GM23338 (cell line): ENCODE results near the gene FN3KRP. TPM values are rescaled to one million over a fixed set of nuclear protein-coding genes. Genes with fewer than 3 reads are reported as not detected.

Source experiments
- ATAC-seq: fragments of 200-7000 bp; cut with Tn5 transposase; 3 replicates; pipeline ENCODE4 v1.9.1; 2020
- DNase-seq: peaks from one replicate; pipeline ENCODE4 v3.0.0-alpha.2; 2015; ENCODE audit warnings: low spot score
- H2AFZ ChIP-seq: fragments of 200-600 bp; sonication (generic); 2 replicates; pipeline ENCODE4 v1.8.0; 2016; ENCODE audit warnings: antibody characterized with exemption, mild to moderate bottlenecking, moderate library complexity
- H3F3A ChIP-seq: fragments of 200-600 bp; sonication (generic); replicated peaks from 2 replicates; pipeline ENCODE4 v1.8.0; 2017; ENCODE audit warnings: antibody characterized with exemption, mixed run types, low read depth
- H3K27ac ChIP-seq: fragments of 200-600 bp; sonication (generic); 2 replicates; pipeline ENCODE4 v1.6.1; 2016; ENCODE audit warnings: low read depth
- H3K27me3 ChIP-seq: fragments of 200-600 bp; sonication (generic); 2 replicates; pipeline ENCODE4 v1.8.0; 2016; ENCODE audit warnings: mild to moderate bottlenecking, mixed run types, moderate library complexity; ENCODE audit not compliant: insufficient read depth
- H3K36me3 ChIP-seq: fragments of 200-600 bp; sonication (generic); 2 replicates; pipeline ENCODE4 v1.8.0; 2016; ENCODE audit warnings: mild to moderate bottlenecking; ENCODE audit not compliant: insufficient read depth
- H3K4me1 ChIP-seq: fragments of 200-600 bp; sonication (generic); 2 replicates; pipeline ENCODE4 v1.8.0; 2016; ENCODE audit warnings: mild to moderate bottlenecking, moderate library complexity; ENCODE audit not compliant: insufficient read depth
- H3K4me2 ChIP-seq: fragments of 200-600 bp; sonication (generic); 2 replicates; pipeline ENCODE4 v1.7.1; 2017; ENCODE audit warnings: mixed run types
- H3K4me3 ChIP-seq: fragments of 200-600 bp; sonication (generic); 2 replicates; pipeline ENCODE4 v1.6.1; 2016; ENCODE audit warnings: mixed run types
- H3K79me2 ChIP-seq: fragments of 200-600 bp; sonication (generic); replicated peaks from 2 replicates; pipeline ENCODE4 v1.8.0; 2017; ENCODE audit warnings: mild to moderate bottlenecking; ENCODE audit not compliant: insufficient read depth
- H3K9me2 ChIP-seq: fragments of 200-600 bp; sonication (generic); 2 replicates; pipeline ENCODE4 v1.8.0; 2017; ENCODE audit not compliant: insufficient read depth
- H4K20me1 ChIP-seq: fragments of 200-600 bp; sonication (generic); replicated peaks from 2 replicates; pipeline ENCODE4 v1.8.0; 2017; ENCODE audit warnings: mild to moderate bottlenecking; ENCODE audit not compliant: insufficient read depth
- H3K27ac Mint-ChIP-seq: 2 replicates; pipeline ENCODE4 v1.8.0; 2020; ENCODE audit warnings: inconsistent platforms, mild to moderate bottlenecking, moderate library complexity, mixed read lengths
- H3K27me3 Mint-ChIP-seq: 3 replicates; pipeline ENCODE4 v1.8.0; 2022; ENCODE audit warnings: low read depth, mild to moderate bottlenecking, moderate library complexity, mixed read lengths, inconsistent platforms; ENCODE audit not compliant: insufficient read depth, poor library complexity
- H3K36me3 Mint-ChIP-seq: 3 replicates; pipeline ENCODE4 v1.8.0; 2021; ENCODE audit warnings: low read depth, mild to moderate bottlenecking, inconsistent platforms, moderate library complexity, mixed read lengths
- H3K4me1 Mint-ChIP-seq: 3 replicates; pipeline ENCODE4 v1.8.0; 2020; ENCODE audit warnings: mild to moderate bottlenecking, inconsistent platforms, mixed read lengths
- H3K4me3 Mint-ChIP-seq: 3 replicates; pipeline ENCODE4 v1.8.0; 2021; ENCODE audit warnings: moderate library complexity, mild to moderate bottlenecking, inconsistent platforms, mixed read lengths
- H3K9me3 Mint-ChIP-seq: 3 replicates; pipeline ENCODE4 v1.8.0; 2020; ENCODE audit warnings: moderate library complexity, mild to moderate bottlenecking, inconsistent platforms, mixed read lengths
- JUNB ChIP-seq: IDR thresholded peaks from one replicate; pipeline ENCODE4 v1.6.1; 2016; ENCODE audit warnings: antibody characterized with exemption; ENCODE audit not compliant: unreplicated experiment
- POLR2AphosphoS5 ChIP-seq: IDR thresholded peaks from 2 replicates; pipeline ENCODE4 v1.6.1; 2016; ENCODE audit warnings: antibody characterized with exemption, low read depth
- STAT1 ChIP-seq: IDR thresholded peaks from one replicate; pipeline ENCODE4 v1.6.1; 2016; ENCODE audit warnings: antibody characterized with exemption; ENCODE audit not compliant: unreplicated experiment
- ZNF114 ChIP-seq: fragments of 250-450 bp; sonication (Bioruptor Pico); IDR thresholded peaks from 2 replicates; pipeline ENCODE4 v1.5.0; 2020; ENCODE audit warnings: mild to moderate bottlenecking, moderate library complexity
- ZNF331 ChIP-seq: fragments of 250-450 bp; sonication (Bioruptor Pico); IDR thresholded peaks from 2 replicates; pipeline ENCODE4 v1.5.0; 2020; ENCODE audit warnings: low read depth, mild to moderate bottlenecking, moderate library complexity
- polyA plus RNA-seq: library from polyadenylated mRNA; unstranded; fragments of >200 nt; fragmentation: Nextera tagmentation; extraction: Ambion mirVana; gene quantifications from 2 replicates; pipeline ENCODE4 v1.2.1, GENCODE V29; 2016
- total RNA-seq: library from RNA; depleted of rRNA; stranded (reverse); fragments of >200 nt; shearing (Covaris generic); gene quantifications from 2 replicates; pipeline ENCODE4 v1.2.3, GENCODE V29; 2014
- TF ChIP-seq, protein P1 (sequence below): fragments of 250-450 bp; sonication (Bioruptor Pico); IDR thresholded peaks from 2 replicates; pipeline ENCODE4 v1.5.0; 2020; ENCODE audit warnings: mild to moderate bottlenecking, moderate library complexity
- TF ChIP-seq, protein P2 (sequence below), 2 experiments: fragments of 200-600 bp in 1 of 2; sonication (generic) in 1 of 2; conservative IDR thresholded peaks; 2 replicates each; pipeline versions ENCODE4 v1.5.1 to v1.6.1; 2016 to 2017; ENCODE audit warnings: antibody characterized with exemption in 2 of 2, low read depth in 2 of 2, mild to moderate bottlenecking in 2 of 2, moderate library complexity in 1 of 2

The FN3KRP gene
- total and polyA plus RNA-seq, 2 experiments from 2014 or later = 15.9 to 16.7 TPM

GRCh38 chr17:82692268-82692667 lies 24.2 kb upstream of the FN3KRP start:
- H2AFZ ChIP-seq = no peak overlapping the region
- no peak overlapping the region for H3K4me2 ChIP-seq
- peaks cover 19% of the 10 kb centered on the region for H3K27me3 ChIP-seq
- Mint-ChIP-seq H3K4me3 (no peak overlapping the region), H3K9me3 (no peaks in the 10 kb centered on the region; the same call in 2 of the 3 replicates), H3K36me3 (no peaks in the 10 kb centered on the region), H3K27ac (no peak overlapping the region), H3K4me1 (no peaks in the 10 kb centered on the region; the same call in 2 of the 3 replicates), H3K27me3 (peaks cover 16% of the 10 kb centered on the region)
- no peaks in the 10 kb centered on the region for H3K79me2 ChIP-seq
- H3K4me3 ChIP-seq = no peak overlapping the region
- H3K4me1 ChIP-seq = no peaks in the 10 kb centered on the region
- no peaks in the 10 kb centered on the region for H3F3A ChIP-seq
- DNase-seq = no peak
- TF ChIP-seq, protein P1, sequence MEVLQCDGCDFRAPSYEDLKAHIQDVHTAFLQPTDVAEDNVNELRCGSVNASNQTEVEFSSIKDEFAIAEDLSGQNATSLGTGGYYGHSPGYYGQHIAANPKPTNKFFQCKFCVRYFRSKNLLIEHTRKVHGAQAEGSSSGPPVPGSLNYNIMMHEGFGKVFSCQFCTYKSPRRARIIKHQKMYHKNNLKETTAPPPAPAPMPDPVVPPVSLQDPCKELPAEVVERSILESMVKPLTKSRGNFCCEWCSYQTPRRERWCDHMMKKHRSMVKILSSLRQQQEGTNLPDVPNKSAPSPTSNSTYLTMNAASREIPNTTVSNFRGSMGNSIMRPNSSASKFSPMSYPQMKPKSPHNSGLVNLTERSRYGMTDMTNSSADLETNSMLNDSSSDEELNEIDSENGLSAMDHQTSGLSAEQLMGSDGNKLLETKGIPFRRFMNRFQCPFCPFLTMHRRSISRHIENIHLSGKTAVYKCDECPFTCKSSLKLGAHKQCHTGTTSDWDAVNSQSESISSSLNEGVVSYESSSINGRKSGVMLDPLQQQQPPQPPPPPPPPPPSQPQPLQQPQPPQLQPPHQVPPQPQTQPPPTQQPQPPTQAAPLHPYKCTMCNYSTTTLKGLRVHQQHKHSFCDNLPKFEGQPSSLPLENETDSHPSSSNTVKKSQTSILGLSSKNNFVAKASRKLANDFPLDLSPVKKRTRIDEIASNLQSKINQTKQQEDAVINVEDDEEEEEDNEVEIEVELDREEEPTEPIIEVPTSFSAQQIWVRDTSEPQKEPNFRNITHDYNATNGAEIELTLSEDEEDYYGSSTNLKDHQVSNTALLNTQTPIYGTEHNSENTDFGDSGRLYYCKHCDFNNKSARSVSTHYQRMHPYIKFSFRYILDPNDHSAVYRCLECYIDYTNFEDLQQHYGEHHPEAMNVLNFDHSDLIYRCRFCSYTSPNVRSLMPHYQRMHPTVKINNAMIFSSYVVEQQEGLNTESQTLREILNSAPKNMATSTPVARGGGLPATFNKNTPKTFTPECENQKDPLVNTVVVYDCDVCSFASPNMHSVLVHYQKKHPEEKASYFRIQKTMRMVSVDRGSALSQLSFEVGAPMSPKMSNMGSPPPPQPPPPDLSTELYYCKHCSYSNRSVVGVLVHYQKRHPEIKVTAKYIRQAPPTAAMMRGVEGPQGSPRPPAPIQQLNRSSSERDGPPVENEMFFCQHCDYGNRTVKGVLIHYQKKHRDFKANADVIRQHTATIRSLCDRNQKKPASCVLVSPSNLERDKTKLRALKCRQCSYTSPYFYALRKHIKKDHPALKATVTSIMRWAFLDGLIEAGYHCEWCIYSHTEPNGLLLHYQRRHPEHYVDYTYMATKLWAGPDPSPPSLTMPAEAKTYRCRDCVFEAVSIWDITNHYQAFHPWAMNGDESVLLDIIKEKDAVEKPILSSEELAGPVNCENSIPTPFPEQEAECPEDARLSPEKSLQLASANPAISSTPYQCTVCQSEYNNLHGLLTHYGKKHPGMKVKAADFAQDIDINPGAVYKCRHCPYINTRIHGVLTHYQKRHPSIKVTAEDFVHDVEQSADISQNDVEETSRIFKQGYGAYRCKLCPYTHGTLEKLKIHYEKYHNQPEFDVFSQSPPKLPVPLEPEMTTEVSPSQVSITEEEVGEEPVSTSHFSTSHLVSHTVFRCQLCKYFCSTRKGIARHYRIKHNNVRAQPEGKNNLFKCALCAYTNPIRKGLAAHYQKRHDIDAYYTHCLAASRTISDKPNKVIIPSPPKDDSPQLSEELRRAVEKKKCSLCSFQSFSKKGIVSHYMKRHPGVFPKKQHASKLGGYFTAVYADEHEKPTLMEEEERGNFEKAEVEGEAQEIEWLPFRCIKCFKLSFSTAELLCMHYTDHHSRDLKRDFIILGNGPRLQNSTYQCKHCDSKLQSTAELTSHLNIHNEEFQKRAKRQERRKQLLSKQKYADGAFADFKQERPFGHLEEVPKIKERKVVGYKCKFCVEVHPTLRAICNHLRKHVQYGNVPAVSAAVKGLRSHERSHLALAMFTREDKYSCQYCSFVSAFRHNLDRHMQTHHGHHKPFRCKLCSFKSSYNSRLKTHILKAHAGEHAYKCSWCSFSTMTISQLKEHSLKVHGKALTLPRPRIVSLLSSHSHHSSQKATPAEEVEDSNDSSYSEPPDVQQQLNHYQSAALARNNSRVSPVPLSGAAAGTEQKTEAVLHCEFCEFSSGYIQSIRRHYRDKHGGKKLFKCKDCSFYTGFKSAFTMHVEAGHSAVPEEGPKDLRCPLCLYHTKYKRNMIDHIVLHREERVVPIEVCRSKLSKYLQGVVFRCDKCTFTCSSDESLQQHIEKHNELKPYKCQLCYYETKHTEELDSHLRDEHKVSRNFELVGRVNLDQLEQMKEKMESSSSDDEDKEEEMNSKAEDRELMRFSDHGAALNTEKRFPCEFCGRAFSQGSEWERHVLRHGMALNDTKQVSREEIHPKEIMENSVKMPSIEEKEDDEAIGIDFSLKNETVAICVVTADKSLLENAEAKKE = no peak
- no peak for TF ChIP-seq STAT1
- TF ChIP-seq, protein P2, sequence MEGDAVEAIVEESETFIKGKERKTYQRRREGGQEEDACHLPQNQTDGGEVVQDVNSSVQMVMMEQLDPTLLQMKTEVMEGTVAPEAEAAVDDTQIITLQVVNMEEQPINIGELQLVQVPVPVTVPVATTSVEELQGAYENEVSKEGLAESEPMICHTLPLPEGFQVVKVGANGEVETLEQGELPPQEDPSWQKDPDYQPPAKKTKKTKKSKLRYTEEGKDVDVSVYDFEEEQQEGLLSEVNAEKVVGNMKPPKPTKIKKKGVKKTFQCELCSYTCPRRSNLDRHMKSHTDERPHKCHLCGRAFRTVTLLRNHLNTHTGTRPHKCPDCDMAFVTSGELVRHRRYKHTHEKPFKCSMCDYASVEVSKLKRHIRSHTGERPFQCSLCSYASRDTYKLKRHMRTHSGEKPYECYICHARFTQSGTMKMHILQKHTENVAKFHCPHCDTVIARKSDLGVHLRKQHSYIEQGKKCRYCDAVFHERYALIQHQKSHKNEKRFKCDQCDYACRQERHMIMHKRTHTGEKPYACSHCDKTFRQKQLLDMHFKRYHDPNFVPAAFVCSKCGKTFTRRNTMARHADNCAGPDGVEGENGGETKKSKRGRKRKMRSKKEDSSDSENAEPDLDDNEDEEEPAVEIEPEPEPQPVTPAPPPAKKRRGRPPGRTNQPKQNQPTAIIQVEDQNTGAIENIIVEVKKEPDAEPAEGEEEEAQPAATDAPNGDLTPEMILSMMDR (conservative IDR thresholded peaks at IDR 0.05; ENCODE audit: low read depth in 2 of 2) = no peak
- TF ChIP-seq ZNF114 (CRISPR knock-in tag) = no peak
- TF ChIP-seq JUNB = no peak
- TF ChIP-seq ZNF331 (CRISPR knock-in tag) = no peak
- TF ChIP-seq POLR2AphosphoS5 = no peak
- H3K36me3 ChIP-seq = no peaks in the 10 kb centered on the region
- H3K9me2 ChIP-seq = no peaks in the 10 kb centered on the region
- no peaks in the 10 kb centered on the region for H4K20me1 ChIP-seq
- H3K27ac ChIP-seq = no peak overlapping the region
- ATAC-seq = no peak
